WTC11 (cell line): ENCODE data around the gene OPA1. TPM values are rescaled to one million over a fixed set of nuclear protein-coding genes. Genes with fewer than 3 reads are reported as not detected.
A peak's percentile ranks its signal among the peaks of the same experiment; 100 is the strongest.

Experiments used
- ATAC-seq: fragments of 200-7000 bp; cut with Tn5 transposase; 2 replicates; pipeline ENCODE4 v1.10.0; 2021; ENCODE audit warnings: mild to moderate bottlenecking, moderate library complexity
- CTCF ChIA-PET: fragments of 300-600 bp; sonication (Branson Sonifier 250); formaldehyde crosslinking; loops from one replicate; lab custom pipeline; 2021; ENCODE audit warnings: antibody characterized with exemption; lab: Charles Lee
- POLR2A ChIA-PET: fragments of 350-600 bp; sonication (Branson Sonifier 250); formaldehyde crosslinking; loops from one replicate; lab custom pipeline; 2021; ENCODE audit warnings: antibody characterized with exemption; lab: Charles Lee
- DNase-seq: peaks from one replicate; pipeline ENCODE4 v3.0.0; 2021; ENCODE audit warnings: low spot score
- H3K27ac Mint-ChIP-seq: 2 replicates; pipeline ENCODE4 v1.8.0; 2021; ENCODE audit warnings: mixed read lengths
- H3K27me3 Mint-ChIP-seq: 2 replicates; pipeline ENCODE4 v1.8.0; 2021; ENCODE audit warnings: low read depth, mild to moderate bottlenecking, moderate library complexity, mixed read lengths
- H3K36me3 Mint-ChIP-seq: 2 replicates; pipeline ENCODE4 v1.8.0; 2021; ENCODE audit warnings: mixed read lengths
- H3K4me1 Mint-ChIP-seq: 2 replicates; pipeline ENCODE4 v1.8.0; 2022; ENCODE audit warnings: mixed read lengths
- H3K4me3 Mint-ChIP-seq: 2 replicates; pipeline ENCODE4 v1.8.0; 2021; ENCODE audit warnings: mild to moderate bottlenecking, moderate library complexity, mixed read lengths
- H3K9me3 Mint-ChIP-seq: 2 replicates; pipeline ENCODE4 v1.8.0; 2021; ENCODE audit warnings: mixed read lengths
- E2F4 ChIP-seq: sonication (generic); formaldehyde crosslinking; IDR thresholded peaks from 2 replicates; pipeline ENCODE4 v1.8.1; 2022; ENCODE audit warnings: low read depth, mild to moderate bottlenecking, moderate library complexity, missing genetic modification reagents, borderline replicate concordance
- ETV6 ChIP-seq: sonication (generic); formaldehyde crosslinking; IDR thresholded peaks from 2 replicates; pipeline ENCODE4 v1.8.1; 2022; ENCODE audit warnings: mild to moderate bottlenecking, missing genetic modification reagents
- FOXP1 ChIP-seq: sonication (generic); formaldehyde crosslinking; IDR thresholded peaks from 2 replicates; pipeline ENCODE4 v1.8.0; 2022; ENCODE audit warnings: missing genetic modification reagents, mild to moderate bottlenecking, moderate library complexity, borderline replicate concordance
- FOXP4 ChIP-seq: sonication (generic); formaldehyde crosslinking; IDR thresholded peaks from 2 replicates; pipeline ENCODE4 v1.8.0; 2022; ENCODE audit warnings: mild to moderate bottlenecking, missing genetic modification reagents
- HMGA2 ChIP-seq: fragments of 250-450 bp; sonication (Bioruptor Pico); IDR thresholded peaks from 2 replicates; pipeline ENCODE4 v1.4.0; 2021; ENCODE audit warnings: mild to moderate bottlenecking, moderate library complexity
- HMGXB4 ChIP-seq: sonication (generic); formaldehyde crosslinking; IDR thresholded peaks from 2 replicates; pipeline ENCODE4 v1.8.1; 2023; ENCODE audit warnings: mild to moderate bottlenecking, moderate library complexity, missing genetic modification reagents
- JAZF1 ChIP-seq: fragments of 250-450 bp; sonication (Bioruptor Pico); IDR thresholded peaks from 2 replicates; pipeline ENCODE4 v1.9.0; 2021; ENCODE audit warnings: moderate library complexity, mild to moderate bottlenecking, inconsistent platforms
- MXD4 ChIP-seq: fragments of 250-450 bp; sonication (Bioruptor Pico); IDR thresholded peaks from 2 replicates; pipeline ENCODE4 v1.8.0; 2021; ENCODE audit warnings: mild to moderate bottlenecking, moderate library complexity, borderline replicate concordance
- NFYB ChIP-seq: sonication (generic); formaldehyde crosslinking; conservative IDR thresholded peaks from 2 replicates; pipeline ENCODE4 v1.8.0; 2022; ENCODE audit warnings: low read depth, missing genetic modification reagents
- SMAD3 ChIP-seq: sonication (generic); formaldehyde crosslinking; IDR thresholded peaks from 2 replicates; pipeline ENCODE4 v1.8.0; 2022; ENCODE audit warnings: missing genetic modification reagents, mild to moderate bottlenecking, borderline replicate concordance
- TCF7 ChIP-seq: sonication (generic); formaldehyde crosslinking; IDR thresholded peaks from 2 replicates; pipeline ENCODE4 v1.8.0; 2022; ENCODE audit warnings: mild to moderate bottlenecking, low read depth, missing genetic modification reagents, moderate library complexity
- TP53 ChIP-seq: sonication (generic); formaldehyde crosslinking; IDR thresholded peaks from 2 replicates; pipeline ENCODE4 v1.8.1; 2023; ENCODE audit warnings: mild to moderate bottlenecking, missing genetic modification reagents
- USF2 ChIP-seq: sonication (generic); formaldehyde crosslinking; IDR thresholded peaks from 2 replicates; pipeline ENCODE4 v1.8.1; 2023; ENCODE audit warnings: mild to moderate bottlenecking, missing genetic modification reagents, moderate library complexity
- ZBTB21 ChIP-seq: sonication (generic); formaldehyde crosslinking; IDR thresholded peaks from 2 replicates; pipeline ENCODE4 v1.8.1; 2023; ENCODE audit warnings: mild to moderate bottlenecking, missing genetic modification reagents, borderline replicate concordance
- ZNF425 ChIP-seq: fragments of 250-450 bp; sonication (Bioruptor Pico); conservative IDR thresholded peaks from 2 replicates; pipeline ENCODE4 v1.9.0; 2021; ENCODE audit warnings: mild to moderate bottlenecking
- ZNF512 ChIP-seq: sonication (generic); formaldehyde crosslinking; IDR thresholded peaks from 2 replicates; pipeline ENCODE4 v1.8.1; 2022; ENCODE audit warnings: missing genetic modification reagents, borderline replicate concordance
- ZNF532 ChIP-seq: fragments of 250-450 bp; sonication (Bioruptor Pico); IDR thresholded peaks from 2 replicates; pipeline ENCODE4 v1.9.0; 2021; ENCODE audit warnings: mild to moderate bottlenecking, borderline replicate concordance
- total RNA-seq: library from RNA; stranded (reverse); gene quantifications from 3 replicates; pipeline ENCODE4 v1.2.3, GENCODE V29; 2021

The OPA1 gene
- total RNA-seq, 1 experiment from 2014 or later, result 84.7 TPM

- peaks cover 23% of the 10 kb centered on the region for H3K4me1 Mint-ChIP-seq
- TF ChIP-seq HMGA2 (CRISPR knock-in tag) (no peak), ZBTB21 (CRISPR knock-in tag) (no peak), TP53 (CRISPR knock-in tag) (no peak), E2F4 (CRISPR knock-in tag) (no peak), ZNF532 (CRISPR knock-in tag) (no peak), JAZF1 (no peak), HMGXB4 (no peak), MXD4 (no peak), FOXP1 (no peak), USF2 (CRISPR knock-in tag) (no peak)
- ChIA-PET POLR2A (no interaction called here), CTCF (interaction anchor here (1.4 to 1.9 kb wide), 2 partner anchors 9 to 742 kb away, joined by 4 to 5 read pairs; no protein-coding TSS in a partner anchor)
- H3K9me3 Mint-ChIP-seq, result no peaks in the 10 kb centered on the region
- H3K27ac Mint-ChIP-seq, result no peak within 1 kb of the TSS
- no peak within 1 kb of the TSS for H3K4me3 Mint-ChIP-seq
- H3K27me3 Mint-ChIP-seq, result no peaks in the 10 kb centered on the region
- no peaks in the 10 kb centered on the region for H3K36me3 Mint-ChIP-seq
- DNase-seq (peak; percentile 12), ATAC-seq (peak; percentile 94)
Observed at GRCh38 chr3:193554811-193555210, 38.2 kb upstream of the OPA1 start, which contains the start of gene ATP13A4. Gene ATP13A4, minus strand, starts transcription at chr3:193554895. Its CDS starts 96 bp downstream, at chr3:193554799.

GRCh38 chr3:193556841-193557240 is 36.2 kb upstream of the OPA1 start:
- Mint-ChIP-seq H3K9me3 (no peaks in the 10 kb centered on the region), H3K4me3 (no peak overlapping the region), H3K27ac (no peak overlapping the region), H3K27me3 (no peaks in the 10 kb centered on the region), H3K4me1 (peaks cover 23% of the 10 kb centered on the region), H3K36me3 (no peaks in the 10 kb centered on the region)
- TF ChIP-seq SMAD3 (CRISPR knock-in tag) (no peak), TCF7 (no peak), ETV6 (CRISPR knock-in tag) (no peak), ZNF512 (CRISPR knock-in tag) (no peak), ZNF425 (no peak), FOXP4 (no peak), NFYB (CRISPR knock-in tag) (no peak)
- DNase-seq (no peak), ATAC-seq (no peak)
- ChIA-PET CTCF (no interaction called here), POLR2A (no interaction called here)
